Measurements from ENCODE around the gene SYT1.

- no peak for TF ChIP-seq CTCF (IDR thresholded peaks at IDR 0.05)
- no peak for TF ChIP-seq POLR2A (IDR thresholded peaks at IDR 0.05)
- no peak for TF ChIP-seq POLR2AphosphoS5 (IDR thresholded peaks at IDR 0.05)
- TF ChIP-seq EP300 (IDR thresholded peaks at IDR 0.05), result no peak
Observed at GRCh38 chr12:79298506-79298905, 433.9 kb downstream of the SYT1 start.

Measured in upper lobe of left lung (tissue), 4 donors.